H1 (cell line): Measurements from ENCODE around the gene C21orf91. TPM values are rescaled to one million over a fixed set of nuclear protein-coding genes. Genes with fewer than 3 reads are reported as not detected.

Experiments used
- CTCF ChIA-PET: fragments of 300-600 bp; sonication (Branson Sonifier 250); formaldehyde crosslinking; loops from one replicate; lab custom pipeline; 2021; ENCODE audit not compliant: partially characterized antibody; lab: Charles Lee
- POLR2A ChIA-PET: fragments of 300-600 bp; sonication (Branson Sonifier 250); formaldehyde crosslinking; loops from one replicate; lab custom pipeline; 2021; ENCODE audit warnings: inconsistent platforms; ENCODE audit not compliant: partially characterized antibody; lab: Charles Lee
- DNase-seq, 2 experiments: peaks; one replicate each; pipeline versions ENCODE4 v3.0.0 to v3.0.0-alpha.2; 2010 to 2022; ENCODE audit warnings: low spot score in 2 of 2, low read depth in 1 of 2, mixed read lengths in 1 of 2
- FAIRE-seq: peaks from 2 replicates; lab custom pipeline; 2011; peaks lifted over from hg19 to GRCh38; lab: Jason Lieb, UNC
- H2AFZ ChIP-seq: 2 replicates; pipeline ENCODE4 v1.8.1; 2012; ENCODE audit warnings: low read length, inconsistent platforms
- H2AK5ac ChIP-seq: 2 replicates; pipeline ENCODE4 v1.6.1; 2013; ENCODE audit warnings: low read depth, low read length
- H2BK120ac ChIP-seq: replicated peaks from 2 replicates; pipeline ENCODE3; 2013; ENCODE audit warnings: low read depth, low read length, inconsistent platforms
- H2BK12ac ChIP-seq: 2 replicates; pipeline ENCODE4 v1.6.1; 2013; ENCODE audit warnings: low read depth, low read length
- H2BK15ac ChIP-seq: 2 replicates; pipeline ENCODE4 v1.6.1; 2013; ENCODE audit warnings: low read length
- H2BK20ac ChIP-seq: 2 replicates; pipeline ENCODE4 v1.6.1; 2013; ENCODE audit warnings: low read length
- H2BK5ac ChIP-seq: 2 replicates; pipeline ENCODE4 v1.6.1; 2013; ENCODE audit warnings: low read depth, low read length
- H3K14ac ChIP-seq: 2 replicates; pipeline ENCODE4 v1.6.1; 2013; ENCODE audit warnings: inconsistent platforms; ENCODE audit not compliant: insufficient read length
- H3K18ac ChIP-seq: 2 replicates; pipeline ENCODE4 v1.6.1; 2013; ENCODE audit warnings: low read length; ENCODE audit errors: extremely low read depth
- H3K23ac ChIP-seq: 2 replicates; pipeline ENCODE4 v1.6.1; 2013; ENCODE audit warnings: inconsistent platforms; ENCODE audit not compliant: insufficient read length
- H3K23me2 ChIP-seq: 2 replicates; pipeline ENCODE4 v1.6.1; 2013; ENCODE audit warnings: low read depth, low read length
- H3K27ac ChIP-seq: 2 replicates; pipeline ENCODE4 v1.6.1; 2011; ENCODE audit warnings: low read depth, low read length, inconsistent platforms
- H3K27me3 ChIP-seq, 4 experiments: replicated peaks in 1 of 4; 1 replicate in 1 of 4; 2 replicates in 3 of 4; pipeline versions ENCODE4 v1.6.1 to v1.8.1; 2011 to 2013; ENCODE audit warnings: low read length in 3 of 4, mild to moderate bottlenecking in 3 of 4, inconsistent platforms in 2 of 4, mixed read lengths in 2 of 4, moderate library complexity in 1 of 4; ENCODE audit not compliant: control insufficient read depth in 3 of 4, insufficient read depth in 3 of 4; ENCODE audit errors: extremely low read depth in 1 of 4
- H3K36me3 ChIP-seq, 4 experiments: 2 replicates each; pipeline versions ENCODE4 v1.6.1 to v1.8.1; 2011 to 2013; ENCODE audit warnings: mild to moderate bottlenecking in 4 of 4, low read length in 3 of 4, moderate library complexity in 2 of 4, control low read depth in 1 of 4, inconsistent platforms in 1 of 4; ENCODE audit not compliant: insufficient read depth in 4 of 4, control insufficient read depth in 2 of 4
- H3K4ac ChIP-seq: replicated peaks from 2 replicates; pipeline ENCODE3; 2013; ENCODE audit warnings: low read length, low read depth, mixed read lengths, inconsistent platforms; ENCODE audit not compliant: insufficient read length
- H3K4me1 ChIP-seq, 4 experiments: replicated peaks in 1 of 4; 1 replicate in 1 of 4; 2 replicates in 3 of 4; pipeline versions ENCODE4 v1.6.1 to v1.8.1; 2011 to 2013; ENCODE audit warnings: low read length in 3 of 4, inconsistent platforms in 2 of 4, mixed read lengths in 1 of 4; ENCODE audit not compliant: insufficient read depth in 4 of 4, control insufficient read depth in 3 of 4
- H3K4me2 ChIP-seq, 2 experiments: 2 replicates each; pipeline versions ENCODE4 v1.6.1 to v1.8.1; 2011 to 2013; ENCODE audit warnings: low read depth in 2 of 2, low read length in 2 of 2, control low read depth in 1 of 2, inconsistent platforms in 1 of 2, mild to moderate bottlenecking in 1 of 2; ENCODE audit not compliant: insufficient read depth in 1 of 2
- H3K4me3 ChIP-seq, 4 experiments: fragments of 200-600, 300-600 bp in 1 of 4; sonication (generic), shearing (Covaris generic), sonication (Bioruptor Twin) in 1 of 4; 2 replicates each; pipeline versions ENCODE4 v1.5.1 to v1.8.1; 2011 to 2016; ENCODE audit warnings: low read length in 4 of 4, low read depth in 3 of 4, control low read depth in 2 of 4, inconsistent platforms in 2 of 4, mild to moderate bottlenecking in 2 of 4, mixed read lengths in 1 of 4, moderate library complexity in 1 of 4; ENCODE audit not compliant: insufficient read depth in 2 of 4; ENCODE audit errors: extremely low read depth in 1 of 4
- H3K56ac ChIP-seq: replicated peaks from 2 replicates; pipeline ENCODE3; 2013; ENCODE audit warnings: low read depth, mild to moderate bottlenecking, mixed read lengths, low read length, inconsistent platforms; ENCODE audit not compliant: insufficient read length
- H3K79me1 ChIP-seq: 2 replicates; pipeline ENCODE4 v1.6.1; 2013; ENCODE audit warnings: low read depth, low read length, control low read depth
- H3K79me2 ChIP-seq, 2 experiments: 2 replicates each; pipeline versions ENCODE4 v1.6.1 to v1.8.1; 2012 to 2013; ENCODE audit warnings: low read length in 2 of 2, mild to moderate bottlenecking in 2 of 2, inconsistent platforms in 1 of 2; ENCODE audit not compliant: insufficient read depth in 2 of 2, control insufficient read depth in 1 of 2
- H3K9ac ChIP-seq, 4 experiments: replicated peaks in 1 of 4; 1 replicate in 1 of 4; 2 replicates in 3 of 4; pipeline versions ENCODE4 v1.6.1 to v1.8.1; 2011 to 2013; ENCODE audit warnings: low read depth in 3 of 4, low read length in 3 of 4, control low read depth in 2 of 4, mild to moderate bottlenecking in 2 of 4, moderate library complexity in 2 of 4, inconsistent platforms in 1 of 4; ENCODE audit errors: extremely low read depth in 1 of 4
- H3K9me3 ChIP-seq, 2 experiments: 2 replicates each; pipeline versions ENCODE4 v1.6.1 to v1.8.1; 2012 to 2013; ENCODE audit warnings: mild to moderate bottlenecking in 2 of 2, moderate library complexity in 2 of 2, control low read depth in 1 of 2, inconsistent platforms in 1 of 2, low read depth in 1 of 2, low read length in 1 of 2, mixed read lengths in 1 of 2; ENCODE audit not compliant: insufficient read depth in 2 of 2
- H4K20me1 ChIP-seq, 2 experiments: replicated peaks in 1 of 2; 2 replicates each; pipeline versions ENCODE3 to v1.8.1; 2011 to 2013; ENCODE audit warnings: inconsistent platforms in 2 of 2, low read length in 2 of 2, mild to moderate bottlenecking in 1 of 2; ENCODE audit not compliant: insufficient read depth in 2 of 2, control insufficient read depth in 1 of 2
- H4K5ac ChIP-seq: 2 replicates; pipeline ENCODE4 v1.6.1; 2013; ENCODE audit warnings: low read length, low read depth, mixed read lengths, inconsistent platforms; ENCODE audit not compliant: insufficient read length
- H4K8ac ChIP-seq: 2 replicates; pipeline ENCODE4 v1.8.0; 2013; ENCODE audit warnings: mild to moderate bottlenecking, moderate library complexity, low read length, inconsistent platforms; ENCODE audit not compliant: insufficient read depth; ENCODE audit errors: extremely low read depth
- H4K91ac ChIP-seq: replicated peaks from 2 replicates; pipeline ENCODE3; 2013; ENCODE audit warnings: low read length, mixed read lengths, inconsistent platforms; ENCODE audit not compliant: insufficient read length
- PHF8 ChIP-seq: fragments of 200-600 bp; sonication (generic); conservative IDR thresholded peaks from 2 replicates; pipeline ENCODE4 v1.7.1; 2012; ENCODE audit warnings: low read depth, mild to moderate bottlenecking, inconsistent platforms, low read length, moderate library complexity
- POLR2AphosphoS5 ChIP-seq: IDR thresholded peaks from 2 replicates; pipeline ENCODE4 v1.6.1; 2011; ENCODE audit warnings: low read depth, low read length
- SIRT6 ChIP-seq: IDR thresholded peaks from one replicate; pipeline ENCODE4 v1.7.1; 2012; ENCODE audit warnings: low read length, inconsistent platforms
- SRF ChIP-seq: IDR thresholded peaks from 2 replicates; pipeline ENCODE4 v1.6.1; 2011; ENCODE audit warnings: mild to moderate bottlenecking, low read depth, low read length, moderate library complexity
- TAF1 ChIP-seq: IDR thresholded peaks from 2 replicates; pipeline ENCODE4 v1.6.1; 2011; ENCODE audit warnings: mild to moderate bottlenecking, low read depth, low read length
- TCF12 ChIP-seq: IDR thresholded peaks from 2 replicates; pipeline ENCODE4 v1.6.1; 2011; ENCODE audit warnings: low read depth, mild to moderate bottlenecking, low read length
- ZNF274 ChIP-seq: IDR thresholded peaks from 2 replicates; pipeline ENCODE4 v1.7.0; 2012; ENCODE audit warnings: low read length, borderline replicate concordance; ENCODE audit errors: extremely low read depth
- WGBS, 2 experiments: shearing (Covaris generic) in 1 of 2; methylation state at CpG; one replicate each; pipeline versions ENCODE4 v1.1.6 to v1.1.7; 2013 to 2015; ENCODE audit warnings: low lambda C conversion rate in 2 of 2, mixed read lengths in 2 of 2, inconsistent platforms in 1 of 2, low coverage in 1 of 2, missing lambda C conversion rate in 1 of 2; ENCODE audit not compliant: insufficient replicate concordance in 2 of 2, insufficient coverage in 1 of 2, insufficient read length in 1 of 2; ENCODE audit errors: extremely low coverage in 1 of 2, missing lambda C conversion rate in 1 of 2; 5-methylcytosine and 5-hydroxymethylcytosine counted together
- polyA plus RNA-seq, 7 experiments: library from polyadenylated mRNA; depleted of rRNA in 3 of 7; stranded (reverse) in 5 of 7; unstranded in 2 of 7; fragments of >200 nt in 5 of 7; fragments of 200-250 nt in 2 of 7; gene quantifications; 1 replicate in 5 of 7; 2 replicates in 1 of 7; 4 replicates in 1 of 7; pipeline versions ENCODE4 v1.2.1 to v1.2.3, GENCODE V29; 2011 to 2013; ENCODE audit warnings: missing spikeins in 2 of 7, mixed read lengths in 2 of 7
- total RNA-seq: library from RNA; stranded (reverse); fragmentation: NEBNext Ultra II Directional; extraction: Animal tissue kit (Norgen Biotek cat#: 25700); gene quantifications from 2 replicates; pipeline ENCODE4 v1.2.1, GENCODE V29; 2021

Gene C21orf91
- total and polyA plus RNA-seq, 2 of the 8 experiments (the other 6 are each of a cell fraction or from before 2014, with no cell fraction given) = 4.9 to 33.6 TPM

DNA sequence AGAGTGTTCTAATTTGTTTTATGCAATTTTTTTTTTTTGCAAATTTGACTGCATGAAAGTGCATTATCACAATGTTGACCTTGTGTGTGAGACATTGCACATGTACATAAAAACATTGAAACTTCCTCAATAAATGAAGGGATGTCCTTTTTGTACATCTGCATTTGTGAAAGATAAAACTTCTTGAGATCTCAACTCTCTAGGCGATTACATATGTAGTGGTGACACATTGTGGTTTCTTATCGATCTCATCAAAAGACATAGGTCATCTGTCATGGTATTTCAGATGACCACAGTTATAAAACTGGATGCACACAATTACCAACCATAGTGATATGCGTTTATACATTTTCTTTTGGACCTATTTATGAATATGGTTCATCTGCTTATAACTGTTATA is 35.6 kb upstream of the C21orf91 start:
- no peak overlapping the region for H2BK12ac ChIP-seq
- H2BK5ac ChIP-seq = no peak overlapping the region
- no peak overlapping the region for H3K4me2 ChIP-seq
- H3K9ac ChIP-seq = no peak overlapping the region
- CTCF ChIA-PET = no interaction called here
- H3K23ac ChIP-seq = no peak overlapping the region
- no peaks in the 10 kb centered on the region for H3K27me3 ChIP-seq
- H3K14ac ChIP-seq = no peak overlapping the region
- peaks cover 0 to 4% (median 0%) of the 10 kb centered on the region in 4 experiments; a peak in 1 of 7 replicates for H3K4me1 ChIP-seq
- H3K9me3 ChIP-seq = no peaks in the 10 kb centered on the region
- H4K5ac ChIP-seq = no peak overlapping the region
- H2BK15ac ChIP-seq = no peak overlapping the region
- no peak overlapping the region for H3K4me3 ChIP-seq
- no peaks in the 10 kb centered on the region for H3K79me2 ChIP-seq
- H3K79me1 ChIP-seq = no peaks in the 10 kb centered on the region
- no peak overlapping the region for H3K56ac ChIP-seq
- no peak overlapping the region for H3K18ac ChIP-seq
- FAIRE-seq (no peak), DNase-seq (no peak)
- no peaks in the 10 kb centered on the region for H4K20me1 ChIP-seq
- H3K4ac ChIP-seq = no peak overlapping the region
- no peak for TF ChIP-seq ZNF274
- no peak for TF ChIP-seq TAF1
- TF ChIP-seq SIRT6 = no peak
- no peak for TF ChIP-seq TCF12
- TF ChIP-seq SRF = no peak
- TF ChIP-seq POLR2AphosphoS5 = no peak
- TF ChIP-seq PHF8 = no peak
- no peak overlapping the region for H2BK120ac ChIP-seq
- H2AK5ac ChIP-seq = no peak overlapping the region
- no peak overlapping the region for H4K8ac ChIP-seq
- H3K27ac ChIP-seq = no peak overlapping the region
- POLR2A ChIA-PET = no interaction called here
- no peak overlapping the region for H4K91ac ChIP-seq
- no peak overlapping the region for H2BK20ac ChIP-seq
- H3K36me3 ChIP-seq = no peaks in the 10 kb centered on the region
- no peak overlapping the region for H2AFZ ChIP-seq
- H3K23me2 ChIP-seq = peaks cover 3% of the 10 kb centered on the region; the same call in 1 of the 2 replicates
- WGBS, 2 experiments = 83% methylated on average over 3 of the region's 3 CpGs; no CpG with 5 or more reads in 1 of the 2 experiments
